ENCODE measurements around the gene ZBTB7A.

The ZBTB7A gene

DNA sequence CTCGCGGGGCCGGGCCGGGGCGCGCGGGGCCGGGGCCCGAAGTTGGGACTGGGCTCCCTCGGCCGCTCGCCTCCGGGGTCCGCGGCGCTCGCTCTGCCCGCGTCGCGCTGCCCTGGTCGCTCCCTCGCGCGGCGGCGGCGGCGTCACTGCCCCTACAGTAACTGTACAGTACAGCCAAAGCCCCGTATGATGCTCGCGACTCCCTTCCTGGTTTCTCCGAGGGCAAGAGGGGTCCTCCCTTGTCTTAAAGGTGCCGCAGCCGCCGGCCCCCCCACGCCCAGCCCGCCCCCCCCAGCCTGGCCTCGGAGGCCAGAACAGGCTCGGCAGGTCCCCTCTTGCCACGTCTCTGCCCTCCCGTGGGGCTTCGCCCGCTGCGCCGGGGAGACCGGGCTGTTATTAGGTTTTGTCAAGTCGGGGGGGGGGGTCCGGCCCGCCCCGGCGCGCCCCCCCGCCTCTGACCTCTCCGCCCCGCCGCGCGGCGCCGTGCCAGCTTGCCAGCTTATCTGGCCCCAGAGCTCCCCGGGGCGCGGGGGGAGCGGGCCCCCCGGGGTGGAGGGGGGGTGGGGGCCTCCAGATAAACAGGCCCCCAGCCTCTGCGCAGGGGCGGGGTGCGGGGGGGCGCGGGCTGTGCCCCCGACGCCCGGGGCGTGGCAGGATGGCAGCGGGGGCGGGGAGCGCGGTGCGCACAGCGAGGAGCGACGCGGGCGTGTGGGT is at the start of gene ZBTB7A:
TSS of gene ZBTB7A (minus strand) at position 218 of the 714 bp plus-strand sequence. CDS start 11,667 bp downstream, outside the sequence.
- Histone ChIP-seq H3K9me2 (replicated peaks; ENCODE audit: low read depth, low read length) (no peaks in the 10 kb centered on the region), H3K79me2 (ENCODE audit: insufficient read depth, low read length) (peaks cover 42% of the 10 kb centered on the region), H3F3A (ENCODE audit: low read depth) (no peaks in the 10 kb centered on the region), H3K4me3 (ENCODE audit: low read length, poor library complexity, severe bottlenecking) (peak within 1 kb of the TSS; percentile 86), H3K9ac (ENCODE audit: low read depth, low read length, poor library complexity, severe bottlenecking) (peak within 1 kb of the TSS; percentile 99), H3K4me1 (ENCODE audit: insufficient read depth, low read length, poor library complexity, severe bottlenecking) (peaks cover 16% of the 10 kb centered on the region), H3K4me2 (ENCODE audit: low read depth, low read length, poor library complexity, severe bottlenecking) (peak within 1 kb of the TSS; percentile 97), H3K36me3 (ENCODE audit: insufficient read depth, low read length) (peaks cover 5% of the 10 kb centered on the region; the same call in 1 of the 2 replicates), H4K20me1 (ENCODE audit: insufficient read depth, low read length, poor library complexity, severe bottlenecking) (peaks cover 36% of the 10 kb centered on the region), H3K27me3 (ENCODE audit: insufficient read depth, low read length, poor library complexity, severe bottlenecking) (no peaks in the 10 kb centered on the region), H2AFZ (ENCODE audit: low read length) (peak within 1 kb of the TSS; percentile 87), H3K9me3 (ENCODE audit: insufficient read depth, low read depth, low read length) (no peaks in the 10 kb centered on the region)
- TF ChIP-seq EZH2phosphoT487 (IDR thresholded peaks at IDR 0.05; ENCODE audit: borderline replicate concordance), result no peak
- no peak for TF ChIP-seq CTCF (conservative IDR thresholded peaks at IDR 0.05; ENCODE audit: low read length)

- H3K4me1 ChIP-seq (ENCODE audit: insufficient read depth, low read length, poor library complexity, severe bottlenecking), result peaks cover 2% of the 10 kb centered on the region
- H2AFZ ChIP-seq (ENCODE audit: low read length), result no peak overlapping the region
- H3K4me3 ChIP-seq (ENCODE audit: low read length, poor library complexity, severe bottlenecking), result no peak overlapping the region
- TF ChIP-seq EZH2phosphoT487 (IDR thresholded peaks at IDR 0.05; ENCODE audit: borderline replicate concordance) (no peak), CTCF (conservative IDR thresholded peaks at IDR 0.05; ENCODE audit: low read length) (no peak)
- H3K27me3 ChIP-seq (ENCODE audit: insufficient read depth, low read length, poor library complexity, severe bottlenecking), result no peaks in the 10 kb centered on the region
- H3K79me2 ChIP-seq (ENCODE audit: insufficient read depth, low read length), result peaks cover 23% of the 10 kb centered on the region; the same call in 1 of the 2 replicates
- H3K9me2 ChIP-seq (replicated peaks; ENCODE audit: low read depth, low read length), result no peaks in the 10 kb centered on the region
- no peaks in the 10 kb centered on the region for H3K9me3 ChIP-seq (ENCODE audit: insufficient read depth, low read depth, low read length)
- no peak overlapping the region for H3K9ac ChIP-seq (ENCODE audit: low read depth, low read length, poor library complexity, severe bottlenecking)
- peaks cover 30% of the 10 kb centered on the region; the same call in 1 of the 2 replicates for H3K36me3 ChIP-seq (ENCODE audit: insufficient read depth, low read length)
- no peaks in the 10 kb centered on the region for H3F3A ChIP-seq (ENCODE audit: low read depth)
- peaks cover 11% of the 10 kb centered on the region for H4K20me1 ChIP-seq (ENCODE audit: insufficient read depth, low read length, poor library complexity, severe bottlenecking)
- H3K4me2 ChIP-seq (ENCODE audit: low read depth, low read length, poor library complexity, severe bottlenecking), result no peak overlapping the region
These were observed 49.2 kb upstream of the ZBTB7A start for GRCh38 chr19:4115818-4116385.

GRCh38 chr19:4115050-4115817 is 48.5 kb upstream of the ZBTB7A start:
- Histone ChIP-seq H3F3A (ENCODE audit: low read depth) (no peaks in the 10 kb centered on the region), H3K79me2 (ENCODE audit: insufficient read depth, low read length) (peaks cover 16% of the 10 kb centered on the region; the same call in 1 of the 2 replicates), H3K4me2 (ENCODE audit: low read depth, low read length, poor library complexity, severe bottlenecking) (no peak overlapping the region), H3K36me3 (ENCODE audit: insufficient read depth, low read length) (peaks cover 36% of the 10 kb centered on the region; the same call in 1 of the 2 replicates), H3K9me2 (replicated peaks; ENCODE audit: low read depth, low read length) (no peaks in the 10 kb centered on the region), H3K9me3 (ENCODE audit: insufficient read depth, low read depth, low read length) (no peaks in the 10 kb centered on the region), H3K4me1 (ENCODE audit: insufficient read depth, low read length, poor library complexity, severe bottlenecking) (no peaks in the 10 kb centered on the region), H3K4me3 (ENCODE audit: low read length, poor library complexity, severe bottlenecking) (no peak overlapping the region), H4K20me1 (ENCODE audit: insufficient read depth, low read length, poor library complexity, severe bottlenecking) (peaks cover 6% of the 10 kb centered on the region), H2AFZ (ENCODE audit: low read length) (no peak overlapping the region), H3K9ac (ENCODE audit: low read depth, low read length, poor library complexity, severe bottlenecking) (no peak overlapping the region), H3K27me3 (ENCODE audit: insufficient read depth, low read length, poor library complexity, severe bottlenecking) (no peaks in the 10 kb centered on the region)
- no peak for TF ChIP-seq EZH2phosphoT487 (IDR thresholded peaks at IDR 0.05; ENCODE audit: borderline replicate concordance)
- no peak for TF ChIP-seq CTCF (conservative IDR thresholded peaks at IDR 0.05; ENCODE audit: low read length)

Data from Loucy (cell line).